Renal cortex interstitium (tissue), 11 donors: ENCODE results near the gene TRAPPC12. TPM values are rescaled to one million over a fixed set of nuclear protein-coding genes. Genes with fewer than 3 reads are reported as not detected.

ENCODE experiments used
- DNase-seq, 11 donors: peaks; one replicate each; pipeline ENCODE4 v3.0.0-alpha.2; 2013; ENCODE audit warnings: low read depth in 9 of 11, low spot score in 4 of 11; ENCODE audit errors: extremely low read depth in 1 of 11
- polyA plus RNA-seq, 3 donors: library from polyadenylated mRNA; unstranded; fragments of 120-200 nt; gene quantifications; one replicate each; pipeline ENCODE4 v1.2.1, GENCODE V29; 2013; ENCODE audit not compliant: insufficient read length in 3 of 3

TRAPPC12 gene
- polyA plus RNA-seq, 3 donors: 66.4 to 102 (median 76.2) TPM

GRCh38 chr2:3392216-3392615, 12.7 kb downstream of the TRAPPC12 start:
- no peak for DNase-seq

GRCh38 chr2:3396920-3397559, 17.5 kb downstream of the TRAPPC12 start:
- DNase-seq: no peak

- no peak for DNase-seq
Observed at GRCh38 chr2:3398857-3399256, 19.4 kb downstream of the TRAPPC12 start.

GRCh38 chr2:3399381-3399780, 19.9 kb downstream of the TRAPPC12 start:
- DNase-seq: no peak

- DNase-seq: peak in 1 of 11 donors; percentile 55
Observed at GRCh38 chr2:3399829-3400228, 20.3 kb downstream of the TRAPPC12 start.

GRCh38 chr2:3403587-3404334, 24.3 kb downstream of the TRAPPC12 start:
- DNase-seq: no peak

- DNase-seq: no peak
Observed at GRCh38 chr2:3404349-3404894, 24.9 kb downstream of the TRAPPC12 start.

GRCh38 chr2:3405307-3405706, 25.8 kb downstream of the TRAPPC12 start:
- no peak for DNase-seq

GRCh38 chr2:3405876-3406275, 26.4 kb downstream of the TRAPPC12 start:
- DNase-seq: peak in 1 of 11 donors; percentile 26

- DNase-seq: no peak
Observed at GRCh38 chr2:3406501-3406900, 27.0 kb downstream of the TRAPPC12 start.

- no peak for DNase-seq
Observed at GRCh38 chr2:3408781-3409180, 29.3 kb downstream of the TRAPPC12 start.

- no peak for DNase-seq
Observed at GRCh38 chr2:3409627-3410170, 30.2 kb downstream of the TRAPPC12 start.

GRCh38 chr2:3411103-3411502, 31.6 kb downstream of the TRAPPC12 start:
- DNase-seq: no peak

- DNase-seq: no peak
Observed at GRCh38 chr2:3413697-3414096, 34.2 kb downstream of the TRAPPC12 start.

GRCh38 chr2:3414133-3414860, 34.8 kb downstream of the TRAPPC12 start:
- DNase-seq: no peak

- DNase-seq: no peak
Observed at GRCh38 chr2:3418766-3419404, 39.4 kb downstream of the TRAPPC12 start.

GRCh38 chr2:3420076-3420768, 40.7 kb downstream of the TRAPPC12 start:
- DNase-seq: no peak

- no peak for DNase-seq
Observed at GRCh38 chr2:3420769-3421397, 41.4 kb downstream of the TRAPPC12 start.
